Measurements from ENCODE around the gene EVPLL. TPM values are rescaled to one million over a fixed set of nuclear protein-coding genes. Genes with fewer than 3 reads are reported as not detected.
"Not testable (repeated sequence)": the region's sequence is repeated elsewhere in the genome, so short reads cannot be mapped to it uniquely, and the experiment has no call there.

The EVPLL gene
- total RNA-seq, 1 donor from 2014 or later, result 0.14 TPM

DNA sequence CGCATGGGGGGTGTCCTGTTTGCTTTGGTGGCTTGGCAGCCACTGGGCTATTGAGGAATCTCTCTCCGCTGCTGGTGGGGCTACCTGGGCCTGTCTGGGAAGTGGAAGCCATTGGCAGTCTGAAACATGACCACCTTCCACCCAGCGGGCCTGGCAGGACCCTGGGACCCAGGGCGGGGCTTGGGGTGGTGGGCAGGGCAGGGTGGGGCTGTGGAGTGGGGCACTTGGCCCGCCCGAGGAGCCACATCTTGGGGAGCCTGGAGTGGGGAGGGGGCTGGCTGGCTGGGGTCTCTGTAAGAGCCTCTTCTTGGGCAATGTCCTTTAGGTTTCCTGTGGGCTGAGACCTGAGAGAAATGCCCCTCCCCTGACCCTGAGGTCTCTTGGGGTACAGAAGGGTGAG, 48.0 kb downstream of the EVPLL start:
- DNase-seq (ENCODE audit: low spot score), result not testable (repeated sequence)

DNA sequence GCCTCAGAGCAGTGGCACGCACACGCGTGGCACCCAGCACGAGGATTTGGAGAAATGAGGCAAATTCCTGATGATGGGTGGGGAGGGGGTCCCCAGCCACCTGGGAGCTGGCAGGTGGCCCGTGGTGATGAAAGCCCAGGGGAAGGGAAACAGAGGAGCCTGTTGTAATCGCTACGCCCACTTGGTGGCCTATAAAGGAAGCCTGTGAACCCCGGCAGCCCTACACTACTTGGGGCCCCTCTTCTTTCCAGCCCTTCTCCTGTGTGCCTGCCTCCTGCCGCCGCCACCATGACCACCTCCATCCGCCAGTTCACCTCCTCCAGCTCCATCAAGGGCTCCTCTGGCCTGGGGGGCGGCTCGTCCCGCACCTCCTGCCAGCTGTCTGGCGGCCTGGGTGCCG, 49.1 kb downstream of the EVPLL start:
- DNase-seq (ENCODE audit: low spot score), result not testable (repeated sequence)

DNA sequence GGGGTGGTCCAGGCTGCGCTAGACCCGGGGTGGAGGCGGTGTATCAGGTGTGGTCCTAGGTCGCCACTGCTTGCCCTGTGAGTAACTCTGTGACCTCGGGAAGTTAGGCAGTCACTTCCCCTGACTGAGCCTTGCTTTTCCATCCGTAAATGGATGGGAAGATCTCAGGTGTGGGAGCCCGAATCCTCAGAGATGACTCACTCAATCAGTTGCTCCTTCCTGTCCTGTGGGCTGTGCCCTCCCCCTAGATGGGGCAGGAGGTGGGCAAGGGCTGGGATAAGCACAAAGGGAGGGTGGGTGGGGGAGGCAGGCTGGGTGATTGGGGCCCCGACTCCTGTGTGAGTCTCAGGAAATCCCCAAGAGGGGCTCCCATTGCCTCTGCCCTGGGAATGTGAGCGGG, 54.6 kb downstream of the EVPLL start:
- DNase-seq (ENCODE audit: low spot score), result not testable (repeated sequence)

Other genes starting within 250 kb of the EVPLL start
- gene ALKBH5, start 193.9 kb upstream of the EVPLL start, total RNA-seq, result 123 TPM
- 19.6 TPM for gene LLGL1, start 152.1 kb upstream of the EVPLL start, total RNA-seq
- gene FLII, start 119.0 kb upstream of the EVPLL start, total RNA-seq, result 290 TPM
- gene MIEF2, start 117.1 kb upstream of the EVPLL start, total RNA-seq, result 22.8 TPM
- gene TOP3A, start 62.8 kb upstream of the EVPLL start, total RNA-seq, result 25.6 TPM
- 19.4 TPM for gene SMCR8, start 62.5 kb upstream of the EVPLL start, total RNA-seq
- 28.0 TPM for gene SHMT1, start 14.2 kb upstream of the EVPLL start, total RNA-seq
- 8.8 TPM for gene LGALS9C, start 99.0 kb downstream of the EVPLL start, total RNA-seq